ENCODE data around the gene FOXO3B.
"Not testable (repeated sequence)": the region's sequence is repeated elsewhere in the genome, so short reads cannot be mapped to it uniquely, and the experiment has no call there.

Gene FOXO3B

DNA sequence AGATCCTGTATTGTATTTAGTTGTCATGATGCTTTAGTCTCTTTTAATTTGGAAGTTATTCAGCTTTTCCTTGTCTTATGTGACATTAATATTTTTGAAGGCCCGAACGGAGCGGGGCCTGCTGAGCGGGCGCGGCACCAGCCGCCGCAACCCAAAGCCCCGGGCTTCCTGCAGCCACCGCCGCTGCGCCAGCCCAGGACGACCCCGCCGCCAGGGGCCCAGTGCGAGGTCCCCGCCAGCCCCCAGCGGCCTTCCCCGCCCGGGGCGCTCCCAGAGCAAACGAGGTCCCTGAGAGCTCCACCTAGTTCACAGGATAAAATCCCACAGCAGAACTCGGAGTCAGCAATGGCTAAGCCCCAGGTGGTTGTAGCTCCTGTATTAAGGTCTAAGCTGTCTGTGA lies 32.0 kb downstream of the FOXO3B start:
- H3K36me3 ChIP-seq (ENCODE audit: control insufficient read depth, insufficient read depth, low read length); H3K27ac ChIP-seq (ENCODE audit: low read depth, low read length, severe bottlenecking); H3K9me3 ChIP-seq (ENCODE audit: control insufficient read depth, low read length); H3K4me1 ChIP-seq (ENCODE audit: control insufficient read depth, insufficient read depth, low read length, poor library complexity, severe bottlenecking); H3K4me3 ChIP-seq (ENCODE audit: extremely low read depth, insufficient read depth, low read length, poor library complexity, severe bottlenecking): not testable (repeated sequence)
- 87 to 95% methylated on average over 7 to 11 of the region's 23 CpGs for WGBS, 2 experiments (ENCODE audit: insufficient coverage in 2 of 2)

DNA sequence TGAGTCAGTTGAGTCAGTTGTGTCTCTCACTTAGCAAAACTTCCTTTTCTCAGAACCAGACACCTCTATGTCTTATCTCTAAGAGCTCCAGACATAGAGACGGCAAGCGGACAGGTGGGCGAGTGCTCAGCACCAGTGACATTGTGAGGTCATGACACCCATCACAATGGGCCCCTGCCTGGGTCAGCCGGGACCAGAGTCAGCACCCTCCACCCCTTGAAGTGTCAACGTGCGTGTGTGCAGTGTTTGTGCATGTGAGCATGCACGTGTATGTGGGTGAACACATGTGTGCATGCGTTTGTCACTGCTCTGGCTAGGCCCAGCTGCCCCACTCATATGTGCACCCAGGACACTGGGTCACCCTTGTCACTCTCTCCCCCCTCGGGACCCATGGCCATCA lies 37.8 kb downstream of the FOXO3B start, which contains the start of gene TBC1D28:
TBC1D28 (minus strand) TSS at position 101 of the 400 bp plus-strand sequence. CDS start 3,039 bp downstream, outside the sequence.
- H3K27ac ChIP-seq (ENCODE audit: low read depth, low read length, severe bottlenecking); H3K4me1 ChIP-seq (ENCODE audit: control insufficient read depth, insufficient read depth, low read length, poor library complexity, severe bottlenecking); H3K36me3 ChIP-seq (ENCODE audit: control insufficient read depth, insufficient read depth, low read length); H3K4me3 ChIP-seq (ENCODE audit: extremely low read depth, insufficient read depth, low read length, poor library complexity, severe bottlenecking); H3K9me3 ChIP-seq (ENCODE audit: control insufficient read depth, low read length): not testable (repeated sequence)
- WGBS, 2 experiments (ENCODE audit: insufficient coverage in 2 of 2) = 98 to 100% methylated on average over 3 to 7 of the region's 9 CpGs

DNA sequence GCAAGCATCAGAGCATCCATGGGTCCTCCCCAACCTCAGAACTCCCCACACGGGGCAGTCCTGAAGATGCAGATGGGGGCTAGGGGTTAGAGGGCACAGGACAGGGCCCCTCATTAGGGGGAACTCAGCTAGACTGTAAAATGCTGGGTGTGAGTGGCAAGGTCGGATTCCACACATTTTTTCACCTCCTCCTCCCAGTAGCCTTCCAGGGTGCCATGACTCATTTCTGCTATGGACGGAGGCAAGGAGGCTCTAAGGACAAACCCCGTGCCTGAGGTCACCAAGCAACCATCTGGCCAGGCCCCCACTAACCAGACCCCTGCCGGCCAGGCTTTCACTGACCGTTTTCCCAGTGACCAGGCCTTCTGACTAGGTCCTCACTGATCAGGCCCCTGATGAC lies 39.0 kb downstream of the FOXO3B start:
- H3K4me3 ChIP-seq (ENCODE audit: extremely low read depth, insufficient read depth, low read length, poor library complexity, severe bottlenecking); H3K4me1 ChIP-seq (ENCODE audit: control insufficient read depth, insufficient read depth, low read length, poor library complexity, severe bottlenecking); H3K36me3 ChIP-seq (ENCODE audit: control insufficient read depth, insufficient read depth, low read length); H3K9me3 ChIP-seq (ENCODE audit: control insufficient read depth, low read length); H3K27ac ChIP-seq (ENCODE audit: low read depth, low read length, severe bottlenecking): not testable (repeated sequence)
- WGBS, 2 experiments (ENCODE audit: insufficient coverage in 2 of 2) = no CpG with 5 or more reads among the region's 6 CpGs

DNA sequence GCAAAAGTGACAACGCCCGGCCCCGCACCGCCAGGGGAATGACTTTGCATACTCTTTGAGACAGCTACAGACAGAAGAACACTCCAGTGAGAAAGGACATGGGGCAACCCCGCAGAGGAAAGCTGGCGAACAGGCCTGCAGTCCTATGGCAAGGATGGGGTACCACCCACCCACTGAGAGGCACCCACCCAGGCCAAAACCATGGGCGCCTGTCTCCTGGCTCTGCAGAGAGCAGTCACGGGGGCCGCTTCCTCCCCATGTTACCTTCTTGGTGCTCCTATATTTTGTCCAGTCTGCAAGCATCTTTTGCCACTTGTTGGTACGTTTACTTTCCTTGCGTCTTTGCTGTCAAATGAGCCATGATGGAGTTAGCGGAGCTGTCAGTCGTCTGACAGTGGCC lies 43.8 kb downstream of the FOXO3B start:
- not testable (repeated sequence) for H3K36me3 ChIP-seq (ENCODE audit: control insufficient read depth, insufficient read depth, low read length); H3K4me3 ChIP-seq (ENCODE audit: extremely low read depth, insufficient read depth, low read length, poor library complexity, severe bottlenecking); H3K4me1 ChIP-seq (ENCODE audit: control insufficient read depth, insufficient read depth, low read length, poor library complexity, severe bottlenecking); H3K9me3 ChIP-seq (ENCODE audit: control insufficient read depth, low read length); H3K27ac ChIP-seq (ENCODE audit: low read depth, low read length, severe bottlenecking)
- WGBS, 2 experiments (ENCODE audit: insufficient coverage in 2 of 2) = 94 to 100% methylated on average over 6 to 9 of the region's 13 CpGs

DNA sequence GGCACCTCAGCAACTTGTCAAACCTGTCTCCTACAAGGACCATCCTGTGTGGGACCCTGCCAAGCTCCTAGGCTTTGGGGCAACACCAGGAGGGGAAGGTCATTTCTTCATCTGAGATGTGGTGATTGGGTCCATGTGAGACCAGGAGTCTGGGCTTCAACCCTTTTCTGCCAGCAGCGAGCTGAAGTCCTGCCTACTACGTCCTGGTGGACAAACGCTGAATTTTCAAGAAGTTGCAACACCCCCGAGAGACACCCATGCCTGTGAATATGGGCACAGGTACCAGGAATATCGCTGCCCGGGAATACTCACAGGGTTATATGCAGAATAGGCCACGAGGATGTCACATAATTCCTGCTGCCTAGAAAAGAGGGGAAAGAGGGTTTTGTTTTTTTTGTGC lies 45.9 kb downstream of the FOXO3B start:
- H3K4me1 ChIP-seq (ENCODE audit: control insufficient read depth, insufficient read depth, low read length, poor library complexity, severe bottlenecking); H3K9me3 ChIP-seq (ENCODE audit: control insufficient read depth, low read length); H3K4me3 ChIP-seq (ENCODE audit: extremely low read depth, insufficient read depth, low read length, poor library complexity, severe bottlenecking); H3K36me3 ChIP-seq (ENCODE audit: control insufficient read depth, insufficient read depth, low read length); H3K27ac ChIP-seq (ENCODE audit: low read depth, low read length, severe bottlenecking): not testable (repeated sequence)
- 86 to 90% methylated on average over 5 to 6 of the region's 7 CpGs for WGBS, 2 experiments (ENCODE audit: insufficient coverage in 2 of 2)

DNA sequence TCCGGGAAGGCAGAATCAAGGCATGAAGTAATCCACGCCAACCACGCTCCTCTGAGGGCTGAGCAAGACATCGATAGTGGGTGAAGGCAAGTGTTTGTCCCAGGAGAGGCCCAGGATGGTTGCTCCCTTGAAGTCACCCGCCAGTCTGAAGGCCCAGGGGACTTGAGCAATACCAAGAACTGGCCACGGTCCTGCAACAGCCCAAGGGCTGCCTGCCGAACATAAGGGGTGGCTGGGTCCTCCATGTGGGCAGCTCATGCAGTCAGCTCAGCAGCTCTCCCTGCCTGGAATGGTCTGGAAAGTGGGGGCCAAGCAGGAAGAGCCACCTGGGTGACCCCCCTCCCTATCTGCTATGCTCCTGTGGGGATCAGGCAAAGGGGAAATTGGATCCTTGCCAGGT lies 46.3 kb downstream of the FOXO3B start:
- H3K9me3 ChIP-seq (ENCODE audit: control insufficient read depth, low read length); H3K27ac ChIP-seq (ENCODE audit: low read depth, low read length, severe bottlenecking); H3K4me3 ChIP-seq (ENCODE audit: extremely low read depth, insufficient read depth, low read length, poor library complexity, severe bottlenecking); H3K36me3 ChIP-seq (ENCODE audit: control insufficient read depth, insufficient read depth, low read length); H3K4me1 ChIP-seq (ENCODE audit: control insufficient read depth, insufficient read depth, low read length, poor library complexity, severe bottlenecking): not testable (repeated sequence)
- WGBS, 2 experiments (ENCODE audit: insufficient coverage in 2 of 2) = 93 to 97% methylated on average over 3 of the region's 7 CpGs

DNA sequence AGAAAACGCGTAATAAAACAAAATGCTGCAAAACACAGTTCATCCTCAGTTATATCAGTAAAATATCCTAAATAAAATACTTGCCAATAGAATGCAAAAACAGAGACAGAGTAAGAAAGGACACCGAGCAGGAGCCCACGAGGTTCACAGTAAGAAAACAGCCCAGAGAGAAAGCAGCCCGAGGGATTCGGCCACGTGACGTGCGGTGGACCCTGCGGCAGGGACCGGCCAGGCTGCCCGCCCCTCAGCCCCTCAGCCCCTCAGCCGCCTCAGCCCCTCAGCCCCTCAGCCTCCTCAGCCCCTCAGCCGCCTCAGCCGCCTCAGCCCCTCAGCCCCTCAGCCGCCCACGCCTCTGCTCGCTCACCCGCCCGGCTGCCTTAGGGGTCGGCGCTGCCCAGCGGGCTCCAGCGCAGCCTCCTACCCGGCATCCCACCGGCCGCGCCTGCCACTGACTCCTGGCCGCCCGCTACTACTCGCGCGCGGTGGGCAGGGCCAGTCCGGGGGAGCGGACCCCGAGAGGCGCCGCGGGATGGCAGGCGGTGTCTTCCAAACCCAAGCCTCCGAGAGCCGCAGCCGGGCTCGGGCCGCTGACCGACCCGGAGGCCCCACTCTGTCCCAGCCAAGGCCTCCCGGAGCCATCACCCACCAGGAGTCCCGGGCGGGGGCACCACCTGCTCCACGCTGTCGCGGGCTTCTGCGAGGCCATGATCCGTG lies 47.4 kb downstream of the FOXO3B start:
- H3K4me1 ChIP-seq (ENCODE audit: control insufficient read depth, insufficient read depth, low read length, poor library complexity, severe bottlenecking); H3K27ac ChIP-seq (ENCODE audit: low read depth, low read length, severe bottlenecking); H3K36me3 ChIP-seq (ENCODE audit: control insufficient read depth, insufficient read depth, low read length); H3K9me3 ChIP-seq (ENCODE audit: control insufficient read depth, low read length): not testable (repeated sequence)
- 15 to 37% methylated on average over 21 to 31 of the region's 56 CpGs for WGBS, 2 experiments (ENCODE audit: insufficient coverage in 2 of 2)
- peak overlapping the region; percentile 22 for H3K4me3 ChIP-seq (ENCODE audit: extremely low read depth, insufficient read depth, low read length, poor library complexity, severe bottlenecking)

All from mesodermal cell (in vitro differentiated cells).